H1 (cell line): ENCODE data around the gene PTGER3. TPM values are rescaled to one million over a fixed set of nuclear protein-coding genes. Genes with fewer than 3 reads are reported as not detected.

Source experiments
- CTCF ChIA-PET: fragments of 300-600 bp; sonication (Branson Sonifier 250); formaldehyde crosslinking; loops from one replicate; lab custom pipeline; 2021; ENCODE audit not compliant: partially characterized antibody; lab: Charles Lee
- POLR2A ChIA-PET: fragments of 300-600 bp; sonication (Branson Sonifier 250); formaldehyde crosslinking; loops from one replicate; lab custom pipeline; 2021; ENCODE audit warnings: inconsistent platforms; ENCODE audit not compliant: partially characterized antibody; lab: Charles Lee
- DNase-seq, 2 experiments: peaks; one replicate each; pipeline versions ENCODE4 v3.0.0 to v3.0.0-alpha.2; 2010 to 2022; ENCODE audit warnings: low spot score in 2 of 2, low read depth in 1 of 2, mixed read lengths in 1 of 2
- FAIRE-seq: peaks from 2 replicates; lab custom pipeline; 2011; peaks lifted over from hg19 to GRCh38; lab: Jason Lieb, UNC
- H2AFZ ChIP-seq: 2 replicates; pipeline ENCODE4 v1.8.1; 2012; ENCODE audit warnings: low read length, inconsistent platforms
- H2AK5ac ChIP-seq: 2 replicates; pipeline ENCODE4 v1.6.1; 2013; ENCODE audit warnings: low read depth, low read length
- H2BK120ac ChIP-seq: replicated peaks from 2 replicates; pipeline ENCODE3; 2013; ENCODE audit warnings: low read depth, low read length, inconsistent platforms
- H2BK12ac ChIP-seq: 2 replicates; pipeline ENCODE4 v1.6.1; 2013; ENCODE audit warnings: low read depth, low read length
- H2BK15ac ChIP-seq: 2 replicates; pipeline ENCODE4 v1.6.1; 2013; ENCODE audit warnings: low read length
- H2BK20ac ChIP-seq: 2 replicates; pipeline ENCODE4 v1.6.1; 2013; ENCODE audit warnings: low read length
- H2BK5ac ChIP-seq: 2 replicates; pipeline ENCODE4 v1.6.1; 2013; ENCODE audit warnings: low read depth, low read length
- H3K14ac ChIP-seq: 2 replicates; pipeline ENCODE4 v1.6.1; 2013; ENCODE audit warnings: inconsistent platforms; ENCODE audit not compliant: insufficient read length
- H3K18ac ChIP-seq: 2 replicates; pipeline ENCODE4 v1.6.1; 2013; ENCODE audit warnings: low read length; ENCODE audit errors: extremely low read depth
- H3K23ac ChIP-seq: 2 replicates; pipeline ENCODE4 v1.6.1; 2013; ENCODE audit warnings: inconsistent platforms; ENCODE audit not compliant: insufficient read length
- H3K23me2 ChIP-seq: 2 replicates; pipeline ENCODE4 v1.6.1; 2013; ENCODE audit warnings: low read depth, low read length
- H3K27ac ChIP-seq: 2 replicates; pipeline ENCODE4 v1.6.1; 2011; ENCODE audit warnings: low read depth, low read length, inconsistent platforms
- H3K27me3 ChIP-seq, 4 experiments: replicated peaks in 1 of 4; 1 replicate in 1 of 4; 2 replicates in 3 of 4; pipeline versions ENCODE4 v1.6.1 to v1.8.1; 2011 to 2013; ENCODE audit warnings: low read length in 3 of 4, mild to moderate bottlenecking in 3 of 4, inconsistent platforms in 2 of 4, mixed read lengths in 2 of 4, moderate library complexity in 1 of 4; ENCODE audit not compliant: control insufficient read depth in 3 of 4, insufficient read depth in 3 of 4; ENCODE audit errors: extremely low read depth in 1 of 4
- H3K36me3 ChIP-seq, 4 experiments: 2 replicates each; pipeline versions ENCODE4 v1.6.1 to v1.8.1; 2011 to 2013; ENCODE audit warnings: mild to moderate bottlenecking in 4 of 4, low read length in 3 of 4, moderate library complexity in 2 of 4, control low read depth in 1 of 4, inconsistent platforms in 1 of 4; ENCODE audit not compliant: insufficient read depth in 4 of 4, control insufficient read depth in 2 of 4
- H3K4ac ChIP-seq: replicated peaks from 2 replicates; pipeline ENCODE3; 2013; ENCODE audit warnings: low read length, low read depth, mixed read lengths, inconsistent platforms; ENCODE audit not compliant: insufficient read length
- H3K4me1 ChIP-seq, 4 experiments: replicated peaks in 1 of 4; 1 replicate in 1 of 4; 2 replicates in 3 of 4; pipeline versions ENCODE4 v1.6.1 to v1.8.1; 2011 to 2013; ENCODE audit warnings: low read length in 3 of 4, inconsistent platforms in 2 of 4, mixed read lengths in 1 of 4; ENCODE audit not compliant: insufficient read depth in 4 of 4, control insufficient read depth in 3 of 4
- H3K4me2 ChIP-seq, 2 experiments: 2 replicates each; pipeline versions ENCODE4 v1.6.1 to v1.8.1; 2011 to 2013; ENCODE audit warnings: low read depth in 2 of 2, low read length in 2 of 2, control low read depth in 1 of 2, inconsistent platforms in 1 of 2, mild to moderate bottlenecking in 1 of 2; ENCODE audit not compliant: insufficient read depth in 1 of 2
- H3K4me3 ChIP-seq, 4 experiments: fragments of 200-600, 300-600 bp in 1 of 4; sonication (generic), shearing (Covaris generic), sonication (Bioruptor Twin) in 1 of 4; 2 replicates each; pipeline versions ENCODE4 v1.5.1 to v1.8.1; 2011 to 2016; ENCODE audit warnings: low read length in 4 of 4, low read depth in 3 of 4, control low read depth in 2 of 4, inconsistent platforms in 2 of 4, mild to moderate bottlenecking in 2 of 4, mixed read lengths in 1 of 4, moderate library complexity in 1 of 4; ENCODE audit not compliant: insufficient read depth in 2 of 4; ENCODE audit errors: extremely low read depth in 1 of 4
- H3K56ac ChIP-seq: replicated peaks from 2 replicates; pipeline ENCODE3; 2013; ENCODE audit warnings: low read depth, mild to moderate bottlenecking, mixed read lengths, low read length, inconsistent platforms; ENCODE audit not compliant: insufficient read length
- H3K79me1 ChIP-seq: 2 replicates; pipeline ENCODE4 v1.6.1; 2013; ENCODE audit warnings: low read depth, low read length, control low read depth
- H3K79me2 ChIP-seq, 2 experiments: 2 replicates each; pipeline versions ENCODE4 v1.6.1 to v1.8.1; 2012 to 2013; ENCODE audit warnings: low read length in 2 of 2, mild to moderate bottlenecking in 2 of 2, inconsistent platforms in 1 of 2; ENCODE audit not compliant: insufficient read depth in 2 of 2, control insufficient read depth in 1 of 2
- H3K9ac ChIP-seq, 4 experiments: replicated peaks in 1 of 4; 1 replicate in 1 of 4; 2 replicates in 3 of 4; pipeline versions ENCODE4 v1.6.1 to v1.8.1; 2011 to 2013; ENCODE audit warnings: low read depth in 3 of 4, low read length in 3 of 4, control low read depth in 2 of 4, mild to moderate bottlenecking in 2 of 4, moderate library complexity in 2 of 4, inconsistent platforms in 1 of 4; ENCODE audit errors: extremely low read depth in 1 of 4
- H3K9me3 ChIP-seq, 2 experiments: 2 replicates each; pipeline versions ENCODE4 v1.6.1 to v1.8.1; 2012 to 2013; ENCODE audit warnings: mild to moderate bottlenecking in 2 of 2, moderate library complexity in 2 of 2, control low read depth in 1 of 2, inconsistent platforms in 1 of 2, low read depth in 1 of 2, low read length in 1 of 2, mixed read lengths in 1 of 2; ENCODE audit not compliant: insufficient read depth in 2 of 2
- H4K20me1 ChIP-seq, 2 experiments: replicated peaks in 1 of 2; 2 replicates each; pipeline versions ENCODE3 to v1.8.1; 2011 to 2013; ENCODE audit warnings: inconsistent platforms in 2 of 2, low read length in 2 of 2, mild to moderate bottlenecking in 1 of 2; ENCODE audit not compliant: insufficient read depth in 2 of 2, control insufficient read depth in 1 of 2
- H4K5ac ChIP-seq: 2 replicates; pipeline ENCODE4 v1.6.1; 2013; ENCODE audit warnings: low read length, low read depth, mixed read lengths, inconsistent platforms; ENCODE audit not compliant: insufficient read length
- H4K8ac ChIP-seq: 2 replicates; pipeline ENCODE4 v1.8.0; 2013; ENCODE audit warnings: mild to moderate bottlenecking, moderate library complexity, low read length, inconsistent platforms; ENCODE audit not compliant: insufficient read depth; ENCODE audit errors: extremely low read depth
- H4K91ac ChIP-seq: replicated peaks from 2 replicates; pipeline ENCODE3; 2013; ENCODE audit warnings: low read length, mixed read lengths, inconsistent platforms; ENCODE audit not compliant: insufficient read length
- CTBP2 ChIP-seq: IDR thresholded peaks from 2 replicates; pipeline ENCODE4 v1.7.0; 2011; ENCODE audit warnings: borderline replicate concordance, mild to moderate bottlenecking, moderate library complexity, mixed read lengths, low read length; ENCODE audit not compliant: insufficient read depth, insufficient read length
- EZH2 ChIP-seq: fragments of 200-600 bp; sonication (generic); IDR thresholded peaks from 2 replicates; pipeline ENCODE4 v1.7.1; 2012; ENCODE audit warnings: low read depth, mild to moderate bottlenecking, moderate library complexity, low read length, inconsistent platforms; ENCODE audit not compliant: severe bottlenecking
- GTF2F1 ChIP-seq: IDR thresholded peaks from 2 replicates; pipeline ENCODE4 v1.6.1; 2012; ENCODE audit warnings: low read depth, low read length, improper control_type of control experiment, borderline replicate concordance
- RXRA ChIP-seq: IDR thresholded peaks from 2 replicates; pipeline ENCODE4 v1.6.1; 2011; ENCODE audit warnings: low read depth, mild to moderate bottlenecking, low read length, moderate library complexity; ENCODE audit not compliant: insufficient read depth
- WGBS, 2 experiments: shearing (Covaris generic) in 1 of 2; methylation state at CpG; one replicate each; pipeline versions ENCODE4 v1.1.6 to v1.1.7; 2013 to 2015; ENCODE audit warnings: low lambda C conversion rate in 2 of 2, mixed read lengths in 2 of 2, inconsistent platforms in 1 of 2, low coverage in 1 of 2, missing lambda C conversion rate in 1 of 2; ENCODE audit not compliant: insufficient replicate concordance in 2 of 2, insufficient coverage in 1 of 2, insufficient read length in 1 of 2; ENCODE audit errors: extremely low coverage in 1 of 2, missing lambda C conversion rate in 1 of 2; 5-methylcytosine and 5-hydroxymethylcytosine counted together
- polyA plus RNA-seq, 7 experiments: library from polyadenylated mRNA; depleted of rRNA in 3 of 7; stranded (reverse) in 5 of 7; unstranded in 2 of 7; fragments of >200 nt in 5 of 7; fragments of 200-250 nt in 2 of 7; gene quantifications; 1 replicate in 5 of 7; 2 replicates in 1 of 7; 4 replicates in 1 of 7; pipeline versions ENCODE4 v1.2.1 to v1.2.3, GENCODE V29; 2011 to 2013; ENCODE audit warnings: missing spikeins in 2 of 7, mixed read lengths in 2 of 7
- total RNA-seq: library from RNA; stranded (reverse); fragmentation: NEBNext Ultra II Directional; extraction: Animal tissue kit (Norgen Biotek cat#: 25700); gene quantifications from 2 replicates; pipeline ENCODE4 v1.2.1, GENCODE V29; 2021

PTGER3 gene
- total and polyA plus RNA-seq, 2 of the 8 experiments (the other 6 are each of a cell fraction or from before 2014, with no cell fraction given): 0.38 to 0.82 TPM

DNA sequence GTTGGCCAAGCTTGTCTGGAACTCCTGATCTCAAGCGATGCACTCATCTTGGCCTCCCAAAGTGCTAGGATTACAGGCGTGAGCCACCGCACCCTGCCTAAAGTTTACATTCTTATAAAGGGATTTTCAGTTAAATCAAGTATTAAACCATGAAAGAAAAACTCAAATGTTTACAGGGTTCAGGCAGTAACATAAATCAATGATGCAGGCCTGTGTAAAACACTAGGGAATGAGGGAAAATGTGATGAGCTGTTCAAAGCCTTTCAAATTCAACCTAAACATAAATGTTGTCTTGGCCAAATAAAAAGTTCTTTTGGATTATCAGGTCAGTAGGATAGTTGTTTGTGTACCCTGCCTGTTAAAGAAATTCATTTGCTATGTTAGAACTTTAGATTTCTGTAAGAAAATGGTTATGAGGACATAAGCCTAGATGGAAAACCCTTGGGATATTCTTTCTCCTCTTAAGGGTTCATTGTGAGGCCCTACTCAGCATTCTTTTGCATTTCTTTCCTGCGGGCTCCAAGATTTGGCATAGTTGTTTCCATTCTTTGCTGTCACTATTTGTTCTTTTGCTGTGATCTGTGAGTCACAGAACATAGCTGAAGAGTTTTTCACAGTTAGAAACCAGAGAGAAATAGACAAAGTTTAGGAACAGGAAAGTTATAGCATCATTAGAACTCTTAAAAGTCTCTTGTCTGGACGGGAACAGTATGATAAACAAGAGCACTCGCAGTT, 42.1 kb upstream of the PTGER3 start:
- Histone ChIP-seq H2BK15ac (no peak overlapping the region), H3K9me3 (no peaks in the 10 kb centered on the region), H3K4me3 (no peak overlapping the region), H2BK20ac (no peak overlapping the region), H4K91ac (no peak overlapping the region), H3K9ac (no peak overlapping the region), H4K20me1 (no peaks in the 10 kb centered on the region), H2BK120ac (no peak overlapping the region), H4K5ac (no peak overlapping the region), H3K56ac (no peak overlapping the region), H2BK12ac (no peak overlapping the region), H3K18ac (no peak overlapping the region), H3K23ac (no peak overlapping the region), H3K36me3 (no peaks in the 10 kb centered on the region), H3K27ac (no peak overlapping the region), H2AFZ (no peak overlapping the region), H3K4ac (no peak overlapping the region), H4K8ac (no peak overlapping the region), H3K79me1 (no peaks in the 10 kb centered on the region), H3K4me1 (no peaks in the 10 kb centered on the region), H3K79me2 (no peaks in the 10 kb centered on the region), H2BK5ac (no peak overlapping the region), H3K23me2 (no peaks in the 10 kb centered on the region), H3K27me3 (peaks cover 0 to 3% (median 1%) of the 10 kb centered on the region in 4 experiments; a peak in 3 of 7 replicates), H2AK5ac (no peak overlapping the region), H3K4me2 (no peak overlapping the region), H3K14ac (no peak overlapping the region)
- no peak for TF ChIP-seq GTF2F1
- TF ChIP-seq RXRA: no peak
- TF ChIP-seq CTBP2: no peak
- TF ChIP-seq EZH2: no peak
- WGBS, 2 experiments: 92% methylated on average over 6 of the region's 6 CpGs; no CpG with 5 or more reads in 1 of the 2 experiments
- FAIRE-seq (no peak), DNase-seq (no peak)
- POLR2A ChIA-PET: no interaction called here
- CTCF ChIA-PET: interaction anchor here (0.6 kb wide), 1 partner anchor 794 kb away, joined by 3 read pairs; no protein-coding TSS in a partner anchor
